HG03457 (cell line): Measurements from ENCODE around the gene GPR25.

Source experiments
- ATAC-seq: cut with Tn5 transposase; IDR thresholded peaks from one replicate; pipeline ENCODE4 v1.9.1; 2021; ENCODE audit warnings: moderate number of reproducible peaks; ENCODE audit not compliant: unreplicated experiment

Gene GPR25

GRCh38 chr1:200869753-200870391 lies 2.9 kb upstream of the GPR25 start:
- peak; percentile 49 for ATAC-seq

DNA sequence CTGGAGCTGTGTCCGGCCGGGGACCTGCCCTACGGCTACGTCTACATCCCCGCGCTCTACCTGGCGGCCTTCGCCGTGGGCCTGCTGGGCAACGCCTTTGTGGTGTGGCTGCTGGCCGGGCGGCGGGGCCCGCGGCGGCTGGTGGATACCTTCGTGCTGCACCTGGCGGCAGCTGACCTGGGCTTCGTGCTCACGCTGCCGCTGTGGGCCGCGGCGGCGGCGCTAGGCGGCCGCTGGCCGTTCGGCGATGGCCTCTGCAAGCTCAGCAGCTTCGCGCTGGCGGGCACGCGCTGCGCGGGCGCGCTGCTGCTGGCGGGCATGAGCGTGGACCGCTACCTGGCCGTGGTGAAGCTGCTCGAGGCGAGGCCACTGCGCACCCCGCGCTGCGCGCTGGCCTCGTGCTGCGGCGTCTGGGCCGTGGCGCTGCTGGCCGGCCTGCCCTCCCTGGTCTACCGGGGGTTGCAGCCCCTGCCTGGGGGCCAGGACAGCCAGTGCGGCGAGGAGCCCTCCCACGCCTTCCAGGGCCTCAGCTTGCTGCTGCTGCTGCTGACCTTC lies 412 bp downstream of the GPR25 start:
- no peak for ATAC-seq

- no peak for ATAC-seq
Observed at GRCh38 chr1:200873671-200874397, 1.1 kb downstream of the GPR25 start.

GRCh38 chr1:200874694-200875093 lies 1.9 kb downstream of the GPR25 start:
- ATAC-seq: no peak

GRCh38 chr1:200875416-200875815 lies 2.6 kb downstream of the GPR25 start:
- ATAC-seq: no peak

DNA sequence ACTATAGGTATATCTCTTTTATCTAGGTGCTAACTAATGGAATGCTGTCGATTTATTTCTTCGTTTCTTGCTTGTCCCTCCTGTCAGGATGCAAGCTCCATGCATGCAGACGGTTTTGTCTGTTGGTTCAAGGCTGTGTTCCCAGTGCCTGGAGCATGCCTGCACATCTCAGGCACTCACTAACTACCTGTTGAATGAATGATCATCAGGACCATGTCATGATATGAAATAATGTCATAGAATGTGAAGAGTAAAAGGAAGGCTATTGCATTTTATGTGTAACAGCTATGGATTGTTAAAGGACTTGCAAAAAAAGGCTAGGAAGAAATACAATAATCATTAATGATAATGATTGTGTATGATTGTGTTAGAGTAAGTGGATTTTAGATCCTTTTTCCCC lies 4.2 kb downstream of the GPR25 start:
- no peak for ATAC-seq

DNA sequence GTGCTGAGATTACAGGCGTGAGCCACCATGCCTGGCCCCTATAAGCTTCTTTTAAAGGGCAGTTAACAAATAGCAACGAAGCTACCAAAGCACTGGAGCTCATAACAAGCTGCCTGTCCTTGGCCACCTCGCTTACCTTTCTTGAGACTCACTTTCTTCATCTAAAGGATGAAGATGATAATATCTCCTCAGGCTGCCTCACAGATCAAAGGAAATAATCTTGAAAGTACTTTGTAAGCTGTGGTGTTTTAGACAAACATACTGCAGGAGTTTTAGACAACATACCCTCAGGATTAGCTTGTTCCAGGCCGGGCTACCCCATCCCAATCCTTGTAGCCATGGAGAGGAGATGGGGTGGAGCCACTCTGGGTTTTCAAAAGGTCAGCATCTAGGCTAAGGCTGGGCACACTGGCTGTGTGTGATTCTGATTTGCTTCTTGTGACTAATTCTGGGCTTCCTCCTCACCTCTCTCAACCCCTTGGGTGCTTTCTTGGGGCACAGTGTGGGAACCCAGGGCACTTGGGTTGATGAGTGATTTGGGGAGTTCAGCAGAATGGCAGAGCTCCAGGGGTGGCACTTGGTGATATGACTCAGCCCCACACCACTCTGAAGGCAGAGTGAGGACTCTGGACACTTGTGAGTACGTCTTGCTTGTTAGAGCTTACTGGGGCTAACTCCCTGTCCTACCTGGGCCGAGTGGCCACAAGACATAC lies 5.2 kb downstream of the GPR25 start:
- peak; percentile 67 for ATAC-seq

- ATAC-seq: no peak
Observed at GRCh38 chr1:200880212-200880611, 7.4 kb downstream of the GPR25 start.

GRCh38 chr1:200883118-200883517 lies 10.3 kb downstream of the GPR25 start:
- ATAC-seq: no peak

DNA sequence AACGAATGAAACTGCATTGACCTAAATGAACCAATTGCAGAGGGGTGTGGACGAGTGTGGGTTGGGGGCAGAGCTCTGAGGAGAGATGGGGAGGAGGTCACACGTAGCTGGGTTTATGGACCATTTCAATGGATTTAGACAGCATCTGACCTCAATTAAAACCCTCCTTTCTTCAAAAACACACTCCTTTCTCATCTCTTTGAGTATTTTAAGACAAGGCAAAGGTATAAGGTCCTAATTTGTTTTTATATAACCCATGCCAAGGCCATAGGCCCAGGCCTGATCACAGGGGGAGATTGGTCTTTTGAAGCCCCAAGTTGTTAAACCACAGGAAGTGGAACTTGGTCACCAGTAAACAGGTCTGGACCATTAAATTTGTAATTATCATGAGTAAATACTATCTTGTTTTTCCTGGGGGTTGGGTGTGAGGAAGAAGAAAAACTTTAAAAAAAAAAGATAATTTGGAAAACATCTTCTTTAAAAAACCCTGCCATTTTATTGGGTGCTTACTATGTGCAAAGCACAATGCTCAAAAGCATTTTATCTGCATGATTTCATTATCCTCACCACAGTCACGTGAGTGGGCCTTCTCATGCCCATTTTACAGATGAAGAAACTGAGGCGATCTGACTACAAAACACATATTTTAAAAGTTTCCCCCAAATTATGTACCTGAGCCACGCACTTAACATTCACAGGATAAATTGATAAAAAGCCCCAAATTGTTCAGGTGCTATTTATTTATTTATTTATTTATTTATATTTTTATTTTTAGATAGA lies 13.0 kb downstream of the GPR25 start:
- no peak for ATAC-seq

- ATAC-seq: no peak
Observed at GRCh38 chr1:200886594-200886993, 13.8 kb downstream of the GPR25 start.

DNA sequence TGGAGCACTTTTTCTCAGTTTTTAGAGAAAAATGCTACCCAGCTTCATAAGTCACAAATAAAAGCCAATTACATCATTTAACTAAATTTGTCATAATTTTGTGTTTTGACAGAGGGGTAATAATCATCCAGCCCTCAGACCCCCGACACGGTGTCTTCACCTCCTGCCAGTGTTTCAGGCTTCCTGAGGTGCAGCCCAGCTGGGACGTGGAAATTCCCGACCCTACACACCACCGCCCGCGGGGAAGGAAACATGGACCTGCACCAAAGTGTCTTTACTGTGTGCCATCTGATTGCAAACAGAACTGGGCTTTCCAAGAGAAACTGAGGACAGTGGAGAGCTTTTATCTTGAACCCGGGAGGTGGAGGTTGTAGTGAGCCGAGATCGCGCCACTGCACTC lies 14.3 kb downstream of the GPR25 start:
- ATAC-seq: no peak

- no peak for ATAC-seq
Observed at GRCh38 chr1:200887772-200888348, 15.1 kb downstream of the GPR25 start.

DNA sequence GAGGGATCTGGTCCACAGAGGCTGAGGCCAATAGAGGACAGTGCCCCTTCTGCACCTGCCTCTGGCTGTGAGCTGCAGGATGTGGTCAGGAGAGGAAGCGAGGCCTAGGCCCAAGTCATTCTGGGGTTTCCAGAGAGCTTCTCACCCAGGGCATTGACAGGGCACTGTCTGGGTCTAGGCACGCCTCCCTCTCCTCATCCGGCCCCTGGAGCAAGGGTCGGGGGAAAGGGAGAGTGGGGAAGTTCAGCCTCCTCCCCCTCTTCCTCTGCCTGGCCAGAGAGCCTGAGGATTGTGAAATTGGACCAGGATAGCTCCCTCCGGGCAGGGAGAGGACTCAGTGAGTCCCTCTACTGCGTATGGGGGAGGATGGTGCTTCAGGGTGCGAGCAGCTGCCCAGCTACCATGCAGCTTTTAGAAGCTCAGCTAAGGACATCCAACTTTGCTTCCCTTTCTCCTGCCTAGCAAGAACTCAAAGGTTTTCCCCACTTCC lies 15.6 kb downstream of the GPR25 start:
- ATAC-seq: peak; percentile 83

DNA sequence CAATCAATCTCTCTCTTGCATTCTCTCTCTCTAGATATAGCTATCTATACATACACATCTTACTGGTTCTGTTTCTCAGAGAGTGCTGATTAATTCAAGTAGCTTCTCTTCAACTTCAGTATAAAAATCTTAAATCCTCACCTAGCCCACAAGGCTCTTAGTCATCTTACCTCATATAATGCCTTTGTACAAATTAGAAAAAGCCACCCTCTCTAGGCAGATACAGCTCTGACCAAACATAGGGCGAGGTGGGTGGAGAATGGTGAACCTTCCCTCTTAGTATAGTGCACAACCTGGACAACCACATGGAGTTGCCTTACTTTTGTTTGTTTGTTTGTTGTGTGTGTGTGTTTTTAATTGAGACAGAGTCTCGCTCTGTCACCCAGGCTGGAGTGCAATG lies 16.8 kb downstream of the GPR25 start:
- no peak for ATAC-seq

GRCh38 chr1:200890027-200890426 lies 17.2 kb downstream of the GPR25 start:
- ATAC-seq: no peak

GRCh38 chr1:200890818-200891773 lies 18.3 kb downstream of the GPR25 start:
- ATAC-seq: no peak

- ATAC-seq: no peak
Observed at GRCh38 chr1:200891774-200892157, 19.0 kb downstream of the GPR25 start.

DNA sequence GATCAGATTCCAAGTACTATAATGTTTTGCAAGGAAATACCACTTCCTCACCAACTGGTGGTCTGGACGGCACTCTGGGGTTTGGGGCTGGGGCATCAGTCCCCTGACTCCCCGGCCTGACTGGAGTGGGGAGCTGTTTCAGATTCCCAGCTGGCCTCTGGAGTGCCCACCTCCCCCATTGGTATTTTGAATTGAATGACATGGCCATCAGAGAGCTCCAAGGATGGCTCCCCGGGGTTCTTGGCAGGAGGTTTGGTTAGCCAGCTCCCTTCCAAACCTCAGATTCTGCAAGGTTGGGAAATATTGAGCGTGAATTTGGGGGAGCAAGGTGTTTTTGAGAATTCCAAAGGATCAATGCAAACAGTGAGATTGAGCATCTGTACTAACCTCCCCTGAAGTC lies 19.8 kb downstream of the GPR25 start:
- no peak for ATAC-seq
